ENCODE results near the gene C20orf173. TPM values are rescaled to one million over a fixed set of nuclear protein-coding genes. Genes with fewer than 3 reads are reported as not detected.
"Not testable (repeated sequence)": the region's sequence is repeated elsewhere in the genome, so short reads cannot be mapped to it uniquely, and the experiment has no call there.

Gene C20orf173
- total and polyA plus RNA-seq, 10 donors: not detected

- no peak for TF ChIP-seq POLR2AphosphoS5 (IDR thresholded peaks at IDR 0.05)
- no peak for TF ChIP-seq POLR2A (IDR thresholded peaks at IDR 0.05)
- TF ChIP-seq CTCF (IDR thresholded peaks at IDR 0.05 in 8 of 11, conservative IDR thresholded peaks at IDR 0.05 in 3 of 11): no peak
- Histone ChIP-seq H3K27me3 (replicated peaks in 1 of 7) (no peaks in the 10 kb centered on the region), H3K27ac (no peak overlapping the region), H3K9me3 (no peaks in the 10 kb centered on the region), H3K4me1 (no peaks in the 10 kb centered on the region), H3K4me3 (no peak overlapping the region), H3K36me3 (peaks cover 0 to 79% (median 53%) of the 10 kb centered on the region in 6 donors)
- DNase-seq: no peak
- intact Hi-C loops (cut with DNase I; ENCODE audit: low total_unique reads): no loop called here
- WGBS, 5 donors: 83 to 98% (median 95%) methylated on average over 2 to 8 of the region's 8 CpGs
Measured at GRCh38 chr20:35556871-35557270, 27.4 kb upstream of the C20orf173 start.

- no peak overlapping the region for H3K27ac ChIP-seq
- TF ChIP-seq POLR2AphosphoS5 (IDR thresholded peaks at IDR 0.05) (peak in 1 of 3 donors; percentile 18), CTCF (IDR thresholded peaks at IDR 0.05 in 8 of 11, conservative IDR thresholded peaks at IDR 0.05 in 3 of 11) (no peak), POLR2A (IDR thresholded peaks at IDR 0.05) (no peak)
- 93 to 97% (median 94%) methylated on average over 21 of the region's 21 CpGs for WGBS, 5 donors
- H3K4me1 ChIP-seq: no peaks in the 10 kb centered on the region
- H3K9me3 ChIP-seq: no peaks in the 10 kb centered on the region
- H3K4me3 ChIP-seq: no peak overlapping the region
- peaks cover 0 to 87% (median 59%) of the 10 kb centered on the region in 6 donors for H3K36me3 ChIP-seq
- intact Hi-C loops (cut with DNase I; ENCODE audit: low total_unique reads): no loop called here
- no peak for DNase-seq
- H3K27me3 ChIP-seq (replicated peaks in 1 of 7): no peaks in the 10 kb centered on the region
Measured at GRCh38 chr20:35555951-35556645, 26.6 kb upstream of the C20orf173 start.

- intact Hi-C loops (cut with DNase I; ENCODE audit: low total_unique reads): not testable (repeated sequence)
- 88 to 95% (median 89%) methylated on average over 4 of the region's 4 CpGs for WGBS, 5 donors
Measured at GRCh38 chr20:35555461-35555860, 26.0 kb upstream of the C20orf173 start.

GRCh38 chr20:35552914-35553313 lies 23.5 kb upstream of the C20orf173 start:
- intact Hi-C loops (cut with DNase I; ENCODE audit: low total_unique reads): no loop called here

More at GRCh38 chr20:35555461-35555860, 26.0 kb upstream of the C20orf173 start:
- H3K9me3 ChIP-seq; H3K27ac ChIP-seq; H3K4me1 ChIP-seq; H3K4me3 ChIP-seq; H3K27me3 ChIP-seq (replicated peaks in 1 of 7); DNase-seq: not testable (repeated sequence)
- peaks cover 0 to 93% (median 62%) of the 10 kb centered on the region in 6 donors for H3K36me3 ChIP-seq

More at GRCh38 chr20:35552914-35553313, 23.5 kb upstream of the C20orf173 start:
- H3K4me1 ChIP-seq: no peaks in the 10 kb centered on the region
- H3K4me3 ChIP-seq: no peak overlapping the region
- no peaks in the 10 kb centered on the region for H3K9me3 ChIP-seq
- 90 to 95% (median 92%) methylated on average over 3 of the region's 3 CpGs for WGBS, 5 donors
- H3K27ac ChIP-seq: no peak overlapping the region
- no peaks in the 10 kb centered on the region for H3K27me3 ChIP-seq (replicated peaks in 1 of 7)
- no peak for DNase-seq
- H3K36me3 ChIP-seq: peaks cover 0 to 100% (median 80%) of the 10 kb centered on the region in 6 donors
- TF ChIP-seq POLR2AphosphoS5 (IDR thresholded peaks at IDR 0.05): no peak
- no peak for TF ChIP-seq CTCF (IDR thresholded peaks at IDR 0.05 in 8 of 11, conservative IDR thresholded peaks at IDR 0.05 in 3 of 11)

Data from spleen (tissue), 11 donors.